ENCODE results near the gene FHAD1.

- TF ChIP-seq, protein P1, sequence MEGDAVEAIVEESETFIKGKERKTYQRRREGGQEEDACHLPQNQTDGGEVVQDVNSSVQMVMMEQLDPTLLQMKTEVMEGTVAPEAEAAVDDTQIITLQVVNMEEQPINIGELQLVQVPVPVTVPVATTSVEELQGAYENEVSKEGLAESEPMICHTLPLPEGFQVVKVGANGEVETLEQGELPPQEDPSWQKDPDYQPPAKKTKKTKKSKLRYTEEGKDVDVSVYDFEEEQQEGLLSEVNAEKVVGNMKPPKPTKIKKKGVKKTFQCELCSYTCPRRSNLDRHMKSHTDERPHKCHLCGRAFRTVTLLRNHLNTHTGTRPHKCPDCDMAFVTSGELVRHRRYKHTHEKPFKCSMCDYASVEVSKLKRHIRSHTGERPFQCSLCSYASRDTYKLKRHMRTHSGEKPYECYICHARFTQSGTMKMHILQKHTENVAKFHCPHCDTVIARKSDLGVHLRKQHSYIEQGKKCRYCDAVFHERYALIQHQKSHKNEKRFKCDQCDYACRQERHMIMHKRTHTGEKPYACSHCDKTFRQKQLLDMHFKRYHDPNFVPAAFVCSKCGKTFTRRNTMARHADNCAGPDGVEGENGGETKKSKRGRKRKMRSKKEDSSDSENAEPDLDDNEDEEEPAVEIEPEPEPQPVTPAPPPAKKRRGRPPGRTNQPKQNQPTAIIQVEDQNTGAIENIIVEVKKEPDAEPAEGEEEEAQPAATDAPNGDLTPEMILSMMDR (conservative IDR thresholded peaks at IDR 0.05; ENCODE audit: low read depth, low read length): no peak
- TF ChIP-seq EZH2 (IDR thresholded peaks at IDR 0.05; ENCODE audit: borderline replicate concordance, low read depth, low read length, poor library complexity, severe bottlenecking): no peak
These were observed 144.3 kb downstream of the FHAD1 start for GRCh38 chr1:15391366-15391765.
